IMR-90 (cell line): ENCODE results near the gene ALDOA. TPM values are rescaled to one million over a fixed set of nuclear protein-coding genes. Genes with fewer than 3 reads are reported as not detected.

Experiments used
- ATAC-seq: fragments of 200-7000 bp; cut with Tn5 transposase; 2 replicates; pipeline ENCODE4 v1.9.1; 2020; ENCODE audit warnings: low read depth, mild to moderate bottlenecking, moderate library complexity
- BruUV-seq: library from RNA; stranded (reverse); fragments of 400-500 nt; replicated peaks from 2 replicates; lab custom pipeline; 2021; lab: Mats Ljungman, UMichigan
- CTCF ChIA-PET: fragments of 300-600 bp; formaldehyde crosslinking; extraction: SDS; loops from one replicate; lab custom pipeline; 2021; ENCODE audit warnings: antibody characterized with exemption; lab: Yijun Ruan, JAX
- POLR2A ChIA-PET: fragments of 300-600 bp; sonication (Branson Sonifier 250); formaldehyde crosslinking; loops from one replicate; lab custom pipeline; 2022; ENCODE audit warnings: antibody characterized with exemption; ENCODE audit not compliant: unreplicated experiment; lab: Charles Lee
- DNase-seq: peaks from one replicate; pipeline ENCODE4 v3.0.0; 2013
- H2AFZ ChIP-seq: replicated peaks from 2 replicates; pipeline ENCODE3; 2013; ENCODE audit warnings: low read length, mild to moderate bottlenecking; ENCODE audit not compliant: poor library complexity
- H2AK5ac ChIP-seq: 2 replicates; pipeline ENCODE4 v1.6.1; 2013; ENCODE audit warnings: low read depth, low read length, inconsistent platforms
- H2AK9ac ChIP-seq: replicated peaks from 2 replicates; pipeline ENCODE3; 2013; ENCODE audit warnings: mild to moderate bottlenecking, low read depth, low read length, moderate library complexity; ENCODE audit not compliant: poor library complexity
- H2BK120ac ChIP-seq: 2 replicates; pipeline ENCODE4 v1.6.1; 2013; ENCODE audit warnings: low read depth, low read length, inconsistent platforms
- H2BK15ac ChIP-seq: 3 replicates; pipeline ENCODE4 v1.6.1; 2013; ENCODE audit warnings: low read depth, low read length, inconsistent platforms
- H2BK20ac ChIP-seq: 2 replicates; pipeline ENCODE4 v1.6.1; 2013; ENCODE audit warnings: low read depth, mild to moderate bottlenecking, inconsistent platforms, low read length, moderate library complexity
- H2BK5ac ChIP-seq: 2 replicates; pipeline ENCODE4 v1.6.1; 2013; ENCODE audit warnings: mild to moderate bottlenecking, low read depth, low read length, inconsistent platforms; ENCODE audit not compliant: poor library complexity, severe bottlenecking
- H3K14ac ChIP-seq: replicated peaks from 2 replicates; pipeline ENCODE4 v1.6.1; 2013; ENCODE audit warnings: low read depth, low read length, inconsistent platforms
- H3K18ac ChIP-seq: 2 replicates; pipeline ENCODE4 v1.6.1; 2013; ENCODE audit warnings: low read depth, low read length, control low read depth
- H3K23ac ChIP-seq: 2 replicates; pipeline ENCODE4 v1.6.1; 2013; ENCODE audit warnings: low read depth, low read length, inconsistent platforms
- H3K27ac ChIP-seq: 2 replicates; pipeline ENCODE4 v1.5.1; 2013; ENCODE audit warnings: mild to moderate bottlenecking, control low read depth, low read length; ENCODE audit not compliant: insufficient read depth
- H3K27me3 ChIP-seq: 2 replicates; pipeline ENCODE4 v1.6.1; 2013; ENCODE audit warnings: low read length; ENCODE audit not compliant: control insufficient read depth, insufficient read depth
- H3K36me3 ChIP-seq: 2 replicates; pipeline ENCODE4 v1.6.1; 2013; ENCODE audit warnings: low read length, mixed read lengths; ENCODE audit not compliant: control insufficient read depth, insufficient read depth
- H3K4ac ChIP-seq: 2 replicates; pipeline ENCODE4 v1.6.1; 2013; ENCODE audit warnings: low read depth, low read length, inconsistent platforms
- H3K4me1 ChIP-seq: 2 replicates; pipeline ENCODE4 v1.6.1; 2013; ENCODE audit warnings: low read length, mixed read lengths; ENCODE audit not compliant: control insufficient read depth, insufficient read depth
- H3K4me2 ChIP-seq: 2 replicates; pipeline ENCODE4 v1.6.1; 2013; ENCODE audit warnings: low read depth, mild to moderate bottlenecking, control low read depth, low read length, moderate library complexity
- H3K4me3 ChIP-seq: 2 replicates; pipeline ENCODE4 v1.5.1; 2013; ENCODE audit warnings: low read depth, mild to moderate bottlenecking, control low read depth, low read length, moderate library complexity; ENCODE audit not compliant: insufficient read depth
- H3K56ac ChIP-seq: 2 replicates; pipeline ENCODE4 v1.6.1; 2013; ENCODE audit warnings: low read length, inconsistent platforms; ENCODE audit not compliant: insufficient read depth; ENCODE audit errors: extremely low read depth
- H3K79me1 ChIP-seq, 2 experiments: 2 replicates each; pipeline ENCODE4 v1.6.1; 2013; ENCODE audit warnings: low read length in 2 of 2, inconsistent platforms in 1 of 2, low read depth in 1 of 2
- H3K9ac ChIP-seq: 2 replicates; pipeline ENCODE4 v1.6.1; 2013; ENCODE audit warnings: low read depth, low read length, control low read depth
- H3K9me1 ChIP-seq: 2 replicates; pipeline ENCODE4 v1.6.1; 2013; ENCODE audit warnings: low read length, inconsistent platforms; ENCODE audit not compliant: insufficient read depth
- H3K9me3 ChIP-seq: 2 replicates; pipeline ENCODE4 v1.6.1; 2013; ENCODE audit warnings: low read length; ENCODE audit not compliant: control insufficient read depth, insufficient read depth
- H4K20me1 ChIP-seq: 2 replicates; pipeline ENCODE4 v1.6.1; 2013; ENCODE audit warnings: low read length, inconsistent platforms; ENCODE audit not compliant: insufficient read depth
- H4K5ac ChIP-seq: 2 replicates; pipeline ENCODE4 v1.6.1; 2013; ENCODE audit warnings: mild to moderate bottlenecking, low read depth, low read length, control low read depth
- H4K8ac ChIP-seq, 2 experiments: 2 replicates each; pipeline ENCODE4 v1.6.1; 2013; ENCODE audit warnings: low read depth in 2 of 2, low read length in 2 of 2, control low read depth in 1 of 2, inconsistent platforms in 1 of 2
- H4K91ac ChIP-seq: 2 replicates; pipeline ENCODE4 v1.6.1; 2013; ENCODE audit warnings: low read depth, low read length, inconsistent platforms; ENCODE audit not compliant: insufficient read depth
- CEBPB ChIP-seq: IDR thresholded peaks from 2 replicates; pipeline ENCODE4 v1.6.1; 2012; ENCODE audit warnings: low read depth, low read length, improper control_type of control experiment
- MAFK ChIP-seq: IDR thresholded peaks from 2 replicates; pipeline ENCODE4 v1.6.1; 2012; ENCODE audit warnings: low read depth, low read length, improper control_type of control experiment
- MAZ ChIP-seq: IDR thresholded peaks from 2 replicates; pipeline ENCODE4 v1.6.1; 2012; ENCODE audit warnings: low read depth, mild to moderate bottlenecking, low read length, improper control_type of control experiment, moderate library complexity, borderline replicate concordance
- MXI1 ChIP-seq: IDR thresholded peaks from 2 replicates; pipeline ENCODE4 v1.6.1; 2012; ENCODE audit warnings: low read depth, mild to moderate bottlenecking, low read length, moderate library complexity, borderline replicate concordance
- RFX5 ChIP-seq: IDR thresholded peaks from 2 replicates; pipeline ENCODE4 v1.8.0; 2012; ENCODE audit warnings: low read depth, mild to moderate bottlenecking, low read length, moderate library complexity
- WGBS, 2 experiments: methylation state at CpG; one replicate each; pipeline versions ENCODE4 v1.1.5 to v1.1.7; 2013; ENCODE audit warnings: missing lambda C conversion rate in 2 of 2; ENCODE audit not compliant: insufficient read length in 1 of 2; ENCODE audit errors: extremely low coverage in 2 of 2; 5-methylcytosine and 5-hydroxymethylcytosine counted together
- dilution Hi-C: fragments of 300-500 bp; cut with HindIII; formaldehyde crosslinking; loops from one replicate; pipeline ENCODE4 v1.14.3; 2018; ENCODE audit warnings: low sequenced_read_pairs; ENCODE audit not compliant: unreplicated experiment
- in situ Hi-C: fragments of 300-500 bp; cut with MboI; formaldehyde crosslinking; loops from 3 replicates; pipeline ENCODE4 v1.14.3; 2019; ENCODE audit warnings: low sequenced_read_pairs, inconsistent platforms, mixed read lengths
- intact Hi-C: fragments of 100-400 bp; cut with micrococcal nuclease; formaldehyde crosslinking; loops from 2 replicates; pipeline ENCODE4 v1.10.0; 2022
- polyA plus RNA-seq, 3 experiments: library from polyadenylated mRNA; depleted of rRNA; stranded (reverse); fragments of >200 nt; gene quantifications; 2 replicates each; pipeline ENCODE4 v1.2.3, GENCODE V29; 2012; ENCODE audit warnings: low replicate concordance in 1 of 3
- total RNA-seq: library from RNA; depleted of rRNA; stranded (reverse); fragments of >200 nt; gene quantifications from 2 replicates; pipeline ENCODE4 v1.2.3, GENCODE V29; 2012
- TF ChIP-seq, protein P1 (sequence below): conservative IDR thresholded peaks from 2 replicates; pipeline ENCODE4 v1.5.1; 2012; ENCODE audit warnings: mild to moderate bottlenecking, low read depth, low read length, improper control_type of control experiment
- TF ChIP-seq, protein P2 (sequence below): fragments of 150-350 bp; IDR thresholded peaks from 2 replicates; pipeline ENCODE4 v1.6.1; 2017; ENCODE audit warnings: mild to moderate bottlenecking, antibody characterized with exemption, low read length, low read depth

The ALDOA gene
- total and polyA plus RNA-seq, 2 of the 4 experiments (the other 2 are of a cell fraction), result 1,697 to 1,990 TPM

DNA sequence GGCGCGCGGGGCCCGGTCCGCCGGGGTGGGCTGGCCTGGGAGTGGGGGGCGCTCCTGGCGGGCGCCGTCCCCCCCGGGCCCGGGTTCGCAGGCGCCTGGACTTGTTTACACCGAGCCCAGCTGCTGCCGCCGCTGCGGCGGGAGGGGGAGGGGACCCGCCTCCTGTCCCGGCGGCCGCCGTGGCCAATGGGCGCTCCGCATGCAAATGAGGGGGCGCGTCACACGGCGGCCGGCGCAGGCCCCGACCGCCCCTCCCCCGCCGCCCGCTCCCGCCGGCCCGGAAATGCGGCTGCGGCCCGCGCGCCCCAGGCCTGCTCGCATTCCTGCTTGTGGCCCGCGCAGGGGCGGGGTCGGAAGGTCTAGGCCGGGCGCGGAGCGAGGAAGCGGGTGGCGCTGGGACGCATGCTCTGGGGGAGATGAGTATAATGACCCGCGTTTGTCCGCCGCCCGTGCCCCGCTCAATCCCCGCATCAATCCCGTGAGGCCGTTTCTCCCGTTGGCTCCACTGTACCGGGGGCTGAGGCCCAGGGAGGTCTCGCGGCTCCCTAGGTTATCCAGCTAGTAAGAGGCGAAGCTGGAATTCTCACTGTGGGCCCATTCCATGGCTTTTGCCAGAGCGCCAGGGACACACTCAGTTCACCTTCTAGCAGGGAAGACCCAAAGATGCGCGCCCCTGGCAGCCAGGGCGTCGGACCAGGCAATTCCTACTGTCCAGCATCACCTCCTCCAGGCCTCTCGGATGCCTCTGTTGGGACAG, 30.7 kb downstream of the ALDOA start, which contains the start of gene YPEL3:
YPEL3 (minus strand) TSS at position 109 of the 757 bp plus-strand sequence. CDS start 731 bp downstream, outside the sequence.
- Histone ChIP-seq H3K4me3 (peak within 1 kb of the TSS; percentile 54), H2BK120ac (peak within 1 kb of the TSS; percentile 61), H3K9me3 (peaks cover 11% of the 10 kb centered on the region), H3K79me1 (peaks cover 0 to 18% of the 10 kb centered on the region in 2 experiments; a peak in 2 of 4 replicates), H4K8ac (peak within 1 kb of the TSS; percentile 96 to 100), H3K9ac (peak within 1 kb of the TSS; percentile 85), H3K9me1 (no peaks in the 10 kb centered on the region), H3K27me3 (no peaks in the 10 kb centered on the region), H3K36me3 (peaks cover 6% of the 10 kb centered on the region), H2BK20ac (peak within 1 kb of the TSS; percentile 20; the same call in 1 of the 2 replicates), H2AK9ac (peak within 1 kb of the TSS; percentile 98), H4K20me1 (no peaks in the 10 kb centered on the region), H3K4ac (peak within 1 kb of the TSS; percentile 77), H3K18ac (peak within 1 kb of the TSS; percentile 73), H2AFZ (peak within 1 kb of the TSS; percentile 98), H2AK5ac (peak within 1 kb of the TSS; percentile 86), H4K5ac (peak within 1 kb of the TSS; percentile 99), H3K14ac (peak within 1 kb of the TSS; percentile 50), H3K27ac (peak within 1 kb of the TSS; percentile 91), H3K23ac (peak within 1 kb of the TSS; percentile 38; the same call in 1 of the 2 replicates), H3K56ac (peak within 1 kb of the TSS; percentile 66; the same call in 1 of the 2 replicates), H2BK5ac (peak within 1 kb of the TSS; percentile 76), H3K4me1 (peaks cover 13% of the 10 kb centered on the region), H4K91ac (peak within 1 kb of the TSS; percentile 95), H3K4me2 (peak within 1 kb of the TSS; percentile 96), H2BK15ac (peak within 1 kb of the TSS; percentile 76; the same call in 1 of the 3 replicates)
- ATAC-seq (peak; percentile 84), DNase-seq (peak; percentile 86)
- whole genome bisulfite sequencing, 2 experiments, result 26% methylated on average over 37 of the region's 77 CpGs; no CpG with 5 or more reads in 1 of the 2 experiments
- dilution Hi-C loops, result no loop called here
- ChIA-PET CTCF (interaction anchor here (0.6 kb wide), 1 partner anchor 844 kb away, joined by 5 read pairs; no protein-coding TSS in a partner anchor), POLR2A (no interaction called here)
- no peak for TF ChIP-seq CEBPB
- TF ChIP-seq MAFK, result no peak
- peak; percentile 22; the same call in 1 of the 2 replicates for TF ChIP-seq MXI1
- TF ChIP-seq, protein P1, sequence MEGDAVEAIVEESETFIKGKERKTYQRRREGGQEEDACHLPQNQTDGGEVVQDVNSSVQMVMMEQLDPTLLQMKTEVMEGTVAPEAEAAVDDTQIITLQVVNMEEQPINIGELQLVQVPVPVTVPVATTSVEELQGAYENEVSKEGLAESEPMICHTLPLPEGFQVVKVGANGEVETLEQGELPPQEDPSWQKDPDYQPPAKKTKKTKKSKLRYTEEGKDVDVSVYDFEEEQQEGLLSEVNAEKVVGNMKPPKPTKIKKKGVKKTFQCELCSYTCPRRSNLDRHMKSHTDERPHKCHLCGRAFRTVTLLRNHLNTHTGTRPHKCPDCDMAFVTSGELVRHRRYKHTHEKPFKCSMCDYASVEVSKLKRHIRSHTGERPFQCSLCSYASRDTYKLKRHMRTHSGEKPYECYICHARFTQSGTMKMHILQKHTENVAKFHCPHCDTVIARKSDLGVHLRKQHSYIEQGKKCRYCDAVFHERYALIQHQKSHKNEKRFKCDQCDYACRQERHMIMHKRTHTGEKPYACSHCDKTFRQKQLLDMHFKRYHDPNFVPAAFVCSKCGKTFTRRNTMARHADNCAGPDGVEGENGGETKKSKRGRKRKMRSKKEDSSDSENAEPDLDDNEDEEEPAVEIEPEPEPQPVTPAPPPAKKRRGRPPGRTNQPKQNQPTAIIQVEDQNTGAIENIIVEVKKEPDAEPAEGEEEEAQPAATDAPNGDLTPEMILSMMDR, result no peak
- TF ChIP-seq, protein P2, sequence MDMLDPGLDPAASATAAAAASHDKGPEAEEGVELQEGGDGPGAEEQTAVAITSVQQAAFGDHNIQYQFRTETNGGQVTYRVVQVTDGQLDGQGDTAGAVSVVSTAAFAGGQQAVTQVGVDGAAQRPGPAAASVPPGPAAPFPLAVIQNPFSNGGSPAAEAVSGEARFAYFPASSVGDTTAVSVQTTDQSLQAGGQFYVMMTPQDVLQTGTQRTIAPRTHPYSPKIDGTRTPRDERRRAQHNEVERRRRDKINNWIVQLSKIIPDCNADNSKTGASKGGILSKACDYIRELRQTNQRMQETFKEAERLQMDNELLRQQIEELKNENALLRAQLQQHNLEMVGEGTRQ, result peak; percentile 22; the same call in 1 of the 2 replicates
- peak; percentile 67 for TF ChIP-seq MAZ
- TF ChIP-seq RFX5, result no peak
- no TSS peak for BruUV-seq
- intact Hi-C loops, result loop anchor here (10.0 kb wide), 1 partner anchor 309 kb away; the partner anchor contains the start of gene ZNF771
- in situ Hi-C loops, result loop anchor here (5.0 kb wide), 1 partner anchor 56 kb away; no protein-coding TSS in a partner anchor
